Thyroid gland (tissue), 4 donors: ENCODE measurements around the gene EHD4.

ENCODE experiments used
- POLR2A ChIP-seq, 2 donors: fragments of 450-650 bp; IDR thresholded peaks; one replicate each; pipeline ENCODE4 v1.6.1; 2017; ENCODE audit warnings: antibody characterized with exemption in 2 of 2, mild to moderate bottlenecking in 2 of 2, moderate library complexity in 1 of 2
- TF ChIP-seq, protein P1 (sequence below), 6 experiments: fragments of 200-600 bp in 3 of 6; fragments of 450-650 bp in 3 of 6; sonication (generic) in 3 of 6; IDR thresholded peaks; one replicate each; pipeline ENCODE4 v1.5.1; 2016 to 2019; ENCODE audit warnings: antibody characterized with exemption in 6 of 6, mild to moderate bottlenecking in 2 of 6, inconsistent platforms in 1 of 6, moderate library complexity in 1 of 6

DNA sequence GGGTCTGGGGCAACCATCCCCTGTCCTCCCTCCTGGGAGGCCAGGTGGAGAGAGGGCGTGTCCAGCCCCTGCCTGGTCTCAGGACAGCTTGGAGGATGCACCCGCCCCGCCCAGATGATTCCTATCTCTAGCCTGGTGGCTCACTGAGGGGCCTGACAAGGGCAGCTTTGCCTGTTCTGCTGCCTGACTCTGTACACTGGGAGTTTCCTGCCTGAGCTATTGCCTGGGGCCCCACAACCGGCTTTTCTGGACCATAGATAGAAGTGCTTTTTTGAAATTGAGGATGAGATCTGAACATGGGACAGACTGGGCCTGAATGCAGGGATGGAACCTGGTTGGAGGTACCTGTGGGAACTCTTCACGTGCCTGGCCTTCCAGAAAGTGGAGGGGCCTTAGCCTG is 49.2 kb upstream of the EHD4 start:
- TF ChIP-seq POLR2A (IDR thresholded peaks at IDR 0.05), result no peak
- TF ChIP-seq, protein P1, sequence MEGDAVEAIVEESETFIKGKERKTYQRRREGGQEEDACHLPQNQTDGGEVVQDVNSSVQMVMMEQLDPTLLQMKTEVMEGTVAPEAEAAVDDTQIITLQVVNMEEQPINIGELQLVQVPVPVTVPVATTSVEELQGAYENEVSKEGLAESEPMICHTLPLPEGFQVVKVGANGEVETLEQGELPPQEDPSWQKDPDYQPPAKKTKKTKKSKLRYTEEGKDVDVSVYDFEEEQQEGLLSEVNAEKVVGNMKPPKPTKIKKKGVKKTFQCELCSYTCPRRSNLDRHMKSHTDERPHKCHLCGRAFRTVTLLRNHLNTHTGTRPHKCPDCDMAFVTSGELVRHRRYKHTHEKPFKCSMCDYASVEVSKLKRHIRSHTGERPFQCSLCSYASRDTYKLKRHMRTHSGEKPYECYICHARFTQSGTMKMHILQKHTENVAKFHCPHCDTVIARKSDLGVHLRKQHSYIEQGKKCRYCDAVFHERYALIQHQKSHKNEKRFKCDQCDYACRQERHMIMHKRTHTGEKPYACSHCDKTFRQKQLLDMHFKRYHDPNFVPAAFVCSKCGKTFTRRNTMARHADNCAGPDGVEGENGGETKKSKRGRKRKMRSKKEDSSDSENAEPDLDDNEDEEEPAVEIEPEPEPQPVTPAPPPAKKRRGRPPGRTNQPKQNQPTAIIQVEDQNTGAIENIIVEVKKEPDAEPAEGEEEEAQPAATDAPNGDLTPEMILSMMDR (IDR thresholded peaks at IDR 0.05), result no peak
